Esophagus muscularis mucosa (tissue), 4 donors: ENCODE data around the gene SETD2.

Experiments used
- EP300 ChIP-seq: sonication (generic); formaldehyde crosslinking; IDR thresholded peaks from one replicate; pipeline ENCODE4 v1.6.1; 2017; ENCODE audit warnings: antibody characterized with exemption
- POLR2A ChIP-seq: fragments of 450-650 bp; IDR thresholded peaks from one replicate; pipeline ENCODE4 v1.6.1; 2017; ENCODE audit warnings: antibody characterized with exemption, moderate library complexity, mild to moderate bottlenecking, low read depth
- TF ChIP-seq, protein P1 (sequence below), 3 experiments: fragments of 200-600 bp in 2 of 3; fragments of 450-650 bp in 1 of 3; sonication (generic) in 2 of 3; IDR thresholded peaks; one replicate each; pipeline ENCODE4 v1.5.1; 2017 to 2019; ENCODE audit warnings: antibody characterized with exemption in 3 of 3, mild to moderate bottlenecking in 2 of 3, moderate library complexity in 1 of 3

DNA sequence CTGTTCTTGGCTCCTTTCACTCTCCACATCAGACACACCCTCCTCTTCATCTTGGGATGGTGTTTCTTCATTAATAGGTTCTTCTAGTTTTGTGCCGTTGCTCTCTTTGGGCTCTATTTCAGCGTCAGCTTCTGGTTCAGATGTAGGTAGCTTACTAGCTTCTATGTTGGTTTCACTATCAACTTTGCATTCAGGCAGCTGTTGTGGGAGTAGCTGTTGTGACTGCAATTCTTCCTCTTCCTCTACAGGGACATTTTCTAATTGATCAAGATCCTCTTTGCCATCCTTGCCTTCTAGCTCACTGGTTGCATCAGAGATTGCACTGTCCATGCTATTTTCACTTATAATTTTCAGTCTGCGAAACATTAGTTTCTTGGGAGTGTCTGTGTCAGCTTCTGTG is 80.1 kb downstream of the SETD2 start:
- TF ChIP-seq, protein P1, sequence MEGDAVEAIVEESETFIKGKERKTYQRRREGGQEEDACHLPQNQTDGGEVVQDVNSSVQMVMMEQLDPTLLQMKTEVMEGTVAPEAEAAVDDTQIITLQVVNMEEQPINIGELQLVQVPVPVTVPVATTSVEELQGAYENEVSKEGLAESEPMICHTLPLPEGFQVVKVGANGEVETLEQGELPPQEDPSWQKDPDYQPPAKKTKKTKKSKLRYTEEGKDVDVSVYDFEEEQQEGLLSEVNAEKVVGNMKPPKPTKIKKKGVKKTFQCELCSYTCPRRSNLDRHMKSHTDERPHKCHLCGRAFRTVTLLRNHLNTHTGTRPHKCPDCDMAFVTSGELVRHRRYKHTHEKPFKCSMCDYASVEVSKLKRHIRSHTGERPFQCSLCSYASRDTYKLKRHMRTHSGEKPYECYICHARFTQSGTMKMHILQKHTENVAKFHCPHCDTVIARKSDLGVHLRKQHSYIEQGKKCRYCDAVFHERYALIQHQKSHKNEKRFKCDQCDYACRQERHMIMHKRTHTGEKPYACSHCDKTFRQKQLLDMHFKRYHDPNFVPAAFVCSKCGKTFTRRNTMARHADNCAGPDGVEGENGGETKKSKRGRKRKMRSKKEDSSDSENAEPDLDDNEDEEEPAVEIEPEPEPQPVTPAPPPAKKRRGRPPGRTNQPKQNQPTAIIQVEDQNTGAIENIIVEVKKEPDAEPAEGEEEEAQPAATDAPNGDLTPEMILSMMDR (IDR thresholded peaks at IDR 0.05), result no peak
- TF ChIP-seq POLR2A (no peak), EP300 (no peak)
